Left renal pelvis (tissue), 4 donors: ENCODE results near the gene MYH14. TPM values are rescaled to one million over a fixed set of nuclear protein-coding genes. Genes with fewer than 3 reads are reported as not detected.
"Not testable (repeated sequence)": the region's sequence is repeated elsewhere in the genome, so short reads cannot be mapped to it uniquely, and the experiment has no call there.

Experiments used
- DNase-seq, 4 donors: peaks; one replicate each; pipeline ENCODE4 v3.0.0-alpha.2; 2013; ENCODE audit warnings: low read depth in 4 of 4, low spot score in 3 of 4
- polyA plus RNA-seq, 4 donors: library from polyadenylated mRNA; unstranded; fragments of 120-200 nt; gene quantifications; one replicate each; pipeline ENCODE4 v1.2.1, GENCODE V29; 2013; ENCODE audit not compliant: insufficient read length in 4 of 4

The MYH14 gene
- polyA plus RNA-seq, 4 donors = 0.71 to 27.1 (median 22.2) TPM

GRCh38 chr19:50328873-50329145 lies 125.4 kb downstream of the MYH14 start:
- DNase-seq = no peak

- peak; percentile 92 to 98 (median 97) for DNase-seq
Measured at GRCh38 chr19:50329146-50329925, 125.9 kb downstream of the MYH14 start, which contains the start of gene KCNC3. Gene KCNC3 (minus strand): TSS chr19:50329377. CDS start chr19:50329082, 295 bp downstream.

- not testable (repeated sequence) for DNase-seq
Measured at GRCh38 chr19:50329926-50330294, 126.5 kb downstream of the MYH14 start.

- peak in 2 of 4 donors; percentile 73 to 80 for DNase-seq
Measured at GRCh38 chr19:50330365-50331078, 127.1 kb downstream of the MYH14 start.

- no peak for DNase-seq
Measured at GRCh38 chr19:50331221-50331993, 128.0 kb downstream of the MYH14 start.

- DNase-seq = no peak
Measured at GRCh38 chr19:50331994-50332243, 128.5 kb downstream of the MYH14 start.

GRCh38 chr19:50332244-50333038 lies 129.0 kb downstream of the MYH14 start:
- peak in 1 of 4 donors; percentile 32 for DNase-seq

- peak; percentile 88 to 92 (median 90) for DNase-seq
Measured at GRCh38 chr19:50333235-50333736, 129.9 kb downstream of the MYH14 start.

- peak in 2 of 4 donors; percentile 81 to 87 for DNase-seq
Measured at GRCh38 chr19:50333737-50334617, 130.6 kb downstream of the MYH14 start.

- DNase-seq = no peak
Measured at GRCh38 chr19:50334741-50335421, 131.5 kb downstream of the MYH14 start.

GRCh38 chr19:50337031-50337430 lies 133.6 kb downstream of the MYH14 start:
- DNase-seq = not testable (repeated sequence)

- DNase-seq = no peak
Measured at GRCh38 chr19:50340331-50340730, 136.9 kb downstream of the MYH14 start.

- no peak for DNase-seq
Measured at GRCh38 chr19:50341091-50341564, 137.7 kb downstream of the MYH14 start.

GRCh38 chr19:50344661-50345318 lies 141.4 kb downstream of the MYH14 start:
- DNase-seq = no peak

GRCh38 chr19:50347089-50347581 lies 143.7 kb downstream of the MYH14 start:
- not testable (repeated sequence) for DNase-seq

GRCh38 chr19:50349277-50350057 lies 146.0 kb downstream of the MYH14 start:
- DNase-seq = no peak

- DNase-seq = no peak
Measured at GRCh38 chr19:50352242-50352641, 148.8 kb downstream of the MYH14 start.
